Stomach (tissue), 4 donors: Measurements from ENCODE around the gene QSER1.

Source experiments
- CTCF ChIP-seq, 7 experiments: fragments of 450-650 bp in 4 of 7; fragments of 200-600 bp in 3 of 7; sonication (generic) in 3 of 7; IDR thresholded peaks; one replicate each; pipeline ENCODE4 v1.5.1; 2016 to 2019; ENCODE audit warnings: antibody characterized with exemption in 7 of 7, control low read depth in 2 of 7, mild to moderate bottlenecking in 1 of 7
- POLR2A ChIP-seq, 4 donors: fragments of 450-650 bp; IDR thresholded peaks; one replicate each; pipeline ENCODE4 v1.6.1; 2016; ENCODE audit warnings: antibody characterized with exemption in 4 of 4, control low read depth in 2 of 4, mild to moderate bottlenecking in 1 of 4, moderate library complexity in 1 of 4
- POLR2AphosphoS5 ChIP-seq, 3 donors: sonication (generic); formaldehyde crosslinking; IDR thresholded peaks; one replicate each; pipeline ENCODE4 v1.6.1; 2016; ENCODE audit warnings: antibody characterized with exemption in 3 of 3

- TF ChIP-seq POLR2A (IDR thresholded peaks at IDR 0.05) (no peak), CTCF (IDR thresholded peaks at IDR 0.05) (no peak), POLR2AphosphoS5 (IDR thresholded peaks at IDR 0.05) (no peak)
Measured at GRCh38 chr11:32982626-32983025, 90.0 kb downstream of the QSER1 start.
